Liver (tissue), 9 donors: ENCODE measurements around the gene WRNIP1. TPM values are rescaled to one million over a fixed set of nuclear protein-coding genes. Genes with fewer than 3 reads are reported as not detected.

Experiments
- DNase-seq: peaks from one replicate; pipeline ENCODE4 v3.0.0-alpha.2; 2017; ENCODE audit warnings: low spot score
- H3K27ac ChIP-seq, 2 donors: one replicate each; pipeline ENCODE4 v1.7.0; 2013; ENCODE audit warnings: inconsistent platforms in 2 of 2, low read length in 2 of 2, control low read depth in 1 of 2, low read depth in 1 of 2, mild to moderate bottlenecking in 1 of 2
- H3K27me3 ChIP-seq, 4 donors: one replicate each; pipeline versions ENCODE4 v1.6.1 to v1.7.0; 2013; ENCODE audit warnings: low read length in 3 of 4, inconsistent platforms in 1 of 4, mild to moderate bottlenecking in 1 of 4, moderate library complexity in 1 of 4; ENCODE audit not compliant: control insufficient read depth in 4 of 4, insufficient read depth in 4 of 4
- H3K36me3 ChIP-seq, 4 donors: one replicate each; pipeline versions ENCODE4 v1.6.1 to v1.7.0; 2013; ENCODE audit warnings: low read length in 3 of 4, mild to moderate bottlenecking in 3 of 4, low read depth in 1 of 4, moderate library complexity in 1 of 4; ENCODE audit not compliant: control insufficient read depth in 4 of 4, insufficient read depth in 3 of 4
- H3K4me1 ChIP-seq, 4 donors: one replicate each; pipeline versions ENCODE4 v1.6.1 to v1.7.0; 2013; ENCODE audit warnings: low read length in 3 of 4, mild to moderate bottlenecking in 3 of 4, moderate library complexity in 1 of 4; ENCODE audit not compliant: control insufficient read depth in 4 of 4, insufficient read depth in 4 of 4
- H3K4me3 ChIP-seq, 3 donors: one replicate each; pipeline versions ENCODE4 v1.6.1 to v1.7.0; 2013; ENCODE audit warnings: low read length in 3 of 3, control low read depth in 1 of 3, low read depth in 1 of 3, mild to moderate bottlenecking in 1 of 3
- H3K9ac ChIP-seq, 2 donors: one replicate each; pipeline ENCODE4 v1.7.0; 2013; ENCODE audit warnings: low read length in 2 of 2, mild to moderate bottlenecking in 2 of 2, moderate library complexity in 2 of 2, control low read depth in 1 of 2, low read depth in 1 of 2
- H3K9me3 ChIP-seq, 4 donors: one replicate each; pipeline versions ENCODE4 v1.6.1 to v1.7.0; 2013; ENCODE audit warnings: low read length in 3 of 4; ENCODE audit not compliant: control insufficient read depth in 4 of 4
- ATF3 ChIP-seq: IDR thresholded peaks from 2 replicates; pipeline ENCODE4 v1.6.1; 2016; ENCODE audit warnings: antibody characterized with exemption
- EGR1 ChIP-seq, 2 donors: IDR thresholded peaks; 2 replicates each; pipeline ENCODE4 v1.6.1; 2016 to 2018; ENCODE audit warnings: antibody characterized with exemption in 2 of 2, low read depth in 2 of 2
- FOXA1 ChIP-seq: IDR thresholded peaks from 2 replicates; pipeline ENCODE4 v1.6.1; 2016; ENCODE audit warnings: antibody characterized with exemption
- FOXA2 ChIP-seq: IDR thresholded peaks from 2 replicates; pipeline ENCODE4 v1.6.1; 2016; ENCODE audit warnings: antibody characterized with exemption
- GABPA ChIP-seq, 2 donors: IDR thresholded peaks in 1 of 2; conservative IDR thresholded peaks in 1 of 2; 2 replicates each; pipeline ENCODE4 v1.6.1; 2016; ENCODE audit warnings: antibody characterized with exemption in 2 of 2, mild to moderate bottlenecking in 1 of 2, moderate library complexity in 1 of 2
- HNF4A ChIP-seq, 2 donors: conservative IDR thresholded peaks; 2 replicates each; pipeline ENCODE4 v1.6.1; 2016; ENCODE audit warnings: antibody characterized with exemption in 2 of 2, mild to moderate bottlenecking in 2 of 2
- HNF4G ChIP-seq: IDR thresholded peaks from 2 replicates; pipeline ENCODE4 v1.6.1; 2016; ENCODE audit warnings: antibody characterized with exemption
- MAX ChIP-seq: IDR thresholded peaks from 2 replicates; pipeline ENCODE4 v1.6.1; 2016; ENCODE audit warnings: antibody characterized with exemption
- NR2F2 ChIP-seq: IDR thresholded peaks from 2 replicates; pipeline ENCODE4 v1.6.1; 2016; ENCODE audit warnings: antibody characterized with exemption
- RAD21 ChIP-seq, 2 donors: IDR thresholded peaks; 2 replicates each; pipeline ENCODE4 v1.6.1; 2016; ENCODE audit warnings: antibody characterized with exemption in 2 of 2, mild to moderate bottlenecking in 2 of 2
- RXRA ChIP-seq, 2 donors: IDR thresholded peaks; 2 replicates each; pipeline ENCODE4 v1.6.1; 2017 to 2018; ENCODE audit warnings: antibody characterized with exemption in 2 of 2, mild to moderate bottlenecking in 1 of 2
- SP1 ChIP-seq: IDR thresholded peaks from 2 replicates; pipeline ENCODE4 v1.6.1; 2018; ENCODE audit warnings: antibody characterized with exemption, mild to moderate bottlenecking
- YY1 ChIP-seq: IDR thresholded peaks from 2 replicates; pipeline ENCODE4 v1.6.1; 2016; ENCODE audit warnings: antibody characterized with exemption, mild to moderate bottlenecking
- WGBS: extraction: QIAGEN DNeasy Blood & Tissue Kit; methylation state at CpG from one replicate; pipeline ENCODE4 v1.1.7; 2013; 5-methylcytosine and 5-hydroxymethylcytosine counted together
- polyA plus RNA-seq, 2 donors: library from polyadenylated mRNA; stranded (reverse) in 1 of 2; unstranded in 1 of 2; fragments of 200-250 nt in 1 of 2; fragments of >200 nt in 1 of 2; fragmentation: Nextera tagmentation in 1 of 2; extraction: Ambion mirVana in 1 of 2; gene quantifications; one replicate each; pipeline versions ENCODE4 v1.2.1 to v1.2.3, GENCODE V29; 2013 to 2015
- total RNA-seq, 2 donors: library from RNA; depleted of rRNA; stranded (reverse); fragments of >200 nt; gene quantifications; one replicate each; pipeline ENCODE4 v1.2.3, GENCODE V29; 2014
- TF ChIP-seq, protein P1 (sequence below): fragments of 150-350 bp; IDR thresholded peaks from 2 replicates; pipeline ENCODE4 v1.5.1; 2017; ENCODE audit warnings: improper control_type of control experiment, low read depth, low read length; ENCODE audit not compliant: missing input control
- TF ChIP-seq, protein P2 (sequence below): IDR thresholded peaks from 2 replicates; pipeline ENCODE4 v1.6.1; 2016; ENCODE audit warnings: antibody characterized with exemption, mild to moderate bottlenecking
- TF ChIP-seq, protein P3 (sequence below): IDR thresholded peaks from 2 replicates; pipeline ENCODE4 v1.6.1; 2016; ENCODE audit warnings: antibody characterized with exemption
- donor health status: healthy.
- donor health status: healthy.
- donor health status: healthy.
- donor health status: healthy.
- donor health status: healthy.

WRNIP1 gene
- total and polyA plus RNA-seq, 4 donors, result 10.0 to 32.7 (median 23.9) TPM

DNA sequence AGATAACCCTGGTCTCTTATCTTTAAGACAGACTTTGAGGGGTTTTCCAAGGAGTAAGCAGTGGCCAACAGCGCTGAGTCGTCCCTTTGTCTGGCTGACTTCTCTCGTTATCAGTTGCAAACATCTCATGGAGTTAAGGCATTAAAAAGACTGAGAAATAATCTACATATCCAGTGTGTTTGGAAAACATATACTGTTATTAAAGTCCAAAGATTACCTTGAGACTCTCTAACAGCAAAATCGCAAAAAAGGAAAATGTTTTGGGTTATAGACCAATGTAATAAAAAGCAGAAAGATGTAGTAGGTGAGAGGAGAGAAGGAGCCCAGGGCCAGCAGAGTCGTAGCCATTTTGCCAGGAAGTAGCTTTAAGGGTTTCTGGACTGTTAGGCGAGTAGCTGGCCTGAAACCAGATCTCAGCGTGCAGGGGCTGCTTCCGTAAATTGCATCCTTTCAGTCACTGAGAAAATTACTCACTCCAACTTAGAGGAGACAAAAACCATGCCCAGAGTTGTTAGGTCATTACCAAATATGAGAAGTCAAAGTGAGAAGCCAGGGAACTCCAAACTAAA is 39.1 kb upstream of the WRNIP1 start:
- Histone ChIP-seq H3K4me3 (no peak overlapping the region), H3K9ac (no peak overlapping the region), H3K9me3 (no peaks in the 10 kb centered on the region), H3K4me1 (no peaks in the 10 kb centered on the region), H3K27me3 (no peaks in the 10 kb centered on the region), H3K27ac (no peak overlapping the region), H3K36me3 (no peaks in the 10 kb centered on the region)
- TF ChIP-seq HNF4G (no peak), YY1 (no peak), MAX (no peak), RAD21 (IDR thresholded peaks at IDR 0.05) (no peak), SP1 (no peak), ATF3 (no peak), EGR1 (IDR thresholded peaks at IDR 0.05; ENCODE audit: low read depth in 2 of 2) (no peak), FOXA1 (no peak), FOXA2 (no peak)
- TF ChIP-seq, protein P1, sequence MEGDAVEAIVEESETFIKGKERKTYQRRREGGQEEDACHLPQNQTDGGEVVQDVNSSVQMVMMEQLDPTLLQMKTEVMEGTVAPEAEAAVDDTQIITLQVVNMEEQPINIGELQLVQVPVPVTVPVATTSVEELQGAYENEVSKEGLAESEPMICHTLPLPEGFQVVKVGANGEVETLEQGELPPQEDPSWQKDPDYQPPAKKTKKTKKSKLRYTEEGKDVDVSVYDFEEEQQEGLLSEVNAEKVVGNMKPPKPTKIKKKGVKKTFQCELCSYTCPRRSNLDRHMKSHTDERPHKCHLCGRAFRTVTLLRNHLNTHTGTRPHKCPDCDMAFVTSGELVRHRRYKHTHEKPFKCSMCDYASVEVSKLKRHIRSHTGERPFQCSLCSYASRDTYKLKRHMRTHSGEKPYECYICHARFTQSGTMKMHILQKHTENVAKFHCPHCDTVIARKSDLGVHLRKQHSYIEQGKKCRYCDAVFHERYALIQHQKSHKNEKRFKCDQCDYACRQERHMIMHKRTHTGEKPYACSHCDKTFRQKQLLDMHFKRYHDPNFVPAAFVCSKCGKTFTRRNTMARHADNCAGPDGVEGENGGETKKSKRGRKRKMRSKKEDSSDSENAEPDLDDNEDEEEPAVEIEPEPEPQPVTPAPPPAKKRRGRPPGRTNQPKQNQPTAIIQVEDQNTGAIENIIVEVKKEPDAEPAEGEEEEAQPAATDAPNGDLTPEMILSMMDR, result no peak
- WGBS, result 67% methylated on average over 8 of the region's 8 CpGs
- no peak for DNase-seq

DNA sequence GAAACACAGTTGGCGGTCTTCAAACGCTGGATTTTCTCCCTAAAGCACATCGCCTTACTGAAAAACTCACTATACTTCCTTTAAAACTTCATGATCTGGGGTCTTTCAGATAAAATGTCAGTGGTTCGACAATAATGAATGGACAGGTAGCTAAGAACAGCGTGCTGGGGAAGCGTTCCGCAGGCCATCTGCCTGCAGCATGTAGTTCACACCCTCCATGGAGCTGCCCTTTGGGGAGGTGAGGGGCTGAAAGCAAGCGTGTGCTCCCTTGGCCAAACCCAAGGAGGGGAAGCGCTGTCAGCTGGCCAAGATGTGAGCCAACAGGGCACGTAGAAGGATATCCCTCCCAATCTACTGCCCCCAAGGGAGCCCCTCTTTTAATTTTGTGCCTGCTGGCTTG is 35.3 kb upstream of the WRNIP1 start:
- DNase-seq, result no peak
- Histone ChIP-seq H3K4me1 (no peaks in the 10 kb centered on the region), H3K27me3 (no peaks in the 10 kb centered on the region), H3K36me3 (no peaks in the 10 kb centered on the region), H3K9ac (no peak overlapping the region), H3K4me3 (no peak overlapping the region), H3K9me3 (no peaks in the 10 kb centered on the region), H3K27ac (no peak overlapping the region)
- WGBS, result 95% methylated on average over 10 of the region's 10 CpGs
- TF ChIP-seq, protein P2, sequence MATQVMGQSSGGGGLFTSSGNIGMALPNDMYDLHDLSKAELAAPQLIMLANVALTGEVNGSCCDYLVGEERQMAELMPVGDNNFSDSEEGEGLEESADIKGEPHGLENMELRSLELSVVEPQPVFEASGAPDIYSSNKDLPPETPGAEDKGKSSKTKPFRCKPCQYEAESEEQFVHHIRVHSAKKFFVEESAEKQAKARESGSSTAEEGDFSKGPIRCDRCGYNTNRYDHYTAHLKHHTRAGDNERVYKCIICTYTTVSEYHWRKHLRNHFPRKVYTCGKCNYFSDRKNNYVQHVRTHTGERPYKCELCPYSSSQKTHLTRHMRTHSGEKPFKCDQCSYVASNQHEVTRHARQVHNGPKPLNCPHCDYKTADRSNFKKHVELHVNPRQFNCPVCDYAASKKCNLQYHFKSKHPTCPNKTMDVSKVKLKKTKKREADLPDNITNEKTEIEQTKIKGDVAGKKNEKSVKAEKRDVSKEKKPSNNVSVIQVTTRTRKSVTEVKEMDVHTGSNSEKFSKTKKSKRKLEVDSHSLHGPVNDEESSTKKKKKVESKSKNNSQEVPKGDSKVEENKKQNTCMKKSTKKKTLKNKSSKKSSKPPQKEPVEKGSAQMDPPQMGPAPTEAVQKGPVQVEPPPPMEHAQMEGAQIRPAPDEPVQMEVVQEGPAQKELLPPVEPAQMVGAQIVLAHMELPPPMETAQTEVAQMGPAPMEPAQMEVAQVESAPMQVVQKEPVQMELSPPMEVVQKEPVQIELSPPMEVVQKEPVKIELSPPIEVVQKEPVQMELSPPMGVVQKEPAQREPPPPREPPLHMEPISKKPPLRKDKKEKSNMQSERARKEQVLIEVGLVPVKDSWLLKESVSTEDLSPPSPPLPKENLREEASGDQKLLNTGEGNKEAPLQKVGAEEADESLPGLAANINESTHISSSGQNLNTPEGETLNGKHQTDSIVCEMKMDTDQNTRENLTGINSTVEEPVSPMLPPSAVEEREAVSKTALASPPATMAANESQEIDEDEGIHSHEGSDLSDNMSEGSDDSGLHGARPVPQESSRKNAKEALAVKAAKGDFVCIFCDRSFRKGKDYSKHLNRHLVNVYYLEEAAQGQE, result no peak
- TF ChIP-seq, protein P3, sequence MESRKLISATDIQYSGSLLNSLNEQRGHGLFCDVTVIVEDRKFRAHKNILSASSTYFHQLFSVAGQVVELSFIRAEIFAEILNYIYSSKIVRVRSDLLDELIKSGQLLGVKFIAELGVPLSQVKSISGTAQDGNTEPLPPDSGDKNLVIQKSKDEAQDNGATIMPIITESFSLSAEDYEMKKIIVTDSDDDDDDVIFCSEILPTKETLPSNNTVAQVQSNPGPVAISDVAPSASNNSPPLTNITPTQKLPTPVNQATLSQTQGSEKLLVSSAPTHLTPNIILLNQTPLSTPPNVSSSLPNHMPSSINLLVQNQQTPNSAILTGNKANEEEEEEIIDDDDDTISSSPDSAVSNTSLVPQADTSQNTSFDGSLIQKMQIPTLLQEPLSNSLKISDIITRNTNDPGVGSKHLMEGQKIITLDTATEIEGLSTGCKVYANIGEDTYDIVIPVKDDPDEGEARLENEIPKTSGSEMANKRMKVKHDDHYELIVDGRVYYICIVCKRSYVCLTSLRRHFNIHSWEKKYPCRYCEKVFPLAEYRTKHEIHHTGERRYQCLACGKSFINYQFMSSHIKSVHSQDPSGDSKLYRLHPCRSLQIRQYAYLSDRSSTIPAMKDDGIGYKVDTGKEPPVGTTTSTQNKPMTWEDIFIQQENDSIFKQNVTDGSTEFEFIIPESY, result no peak
- TF ChIP-seq YY1 (no peak), RXRA (IDR thresholded peaks at IDR 0.05) (no peak), HNF4G (no peak), MAX (no peak), GABPA (IDR thresholded peaks at IDR 0.05 in 1 of 2, conservative IDR thresholded peaks at IDR 0.05 in 1 of 2) (no peak), NR2F2 (no peak), FOXA2 (no peak), HNF4A (conservative IDR thresholded peaks at IDR 0.05) (no peak), EGR1 (IDR thresholded peaks at IDR 0.05; ENCODE audit: low read depth in 2 of 2) (no peak)
